Activated naive CD4-positive, alpha-beta T cell treated with anti-CD3 and anti-CD28 coated beads, Interleukin-2, amount 10 ng/mL, durations not matched to agents 7 days and 5 days (primary cell): Measurements from ENCODE around the gene SMAD3.

Experiments used
- CTCF ChIA-PET: fragments of 350-600 bp; sonication (Branson Sonifier 250); formaldehyde crosslinking; loops from one replicate; lab custom pipeline; 2021; ENCODE audit warnings: antibody characterized with exemption; lab: Charles Lee
- DNase-seq: peaks from one replicate; pipeline ENCODE4 v3.0.0-alpha.2; 2020
- H3K27ac Mint-ChIP-seq: one replicate; pipeline ENCODE4 v1.8.0; 2021; ENCODE audit warnings: mild to moderate bottlenecking, moderate library complexity, mixed read lengths
- H3K27me3 Mint-ChIP-seq: one replicate; pipeline ENCODE4 v1.8.0; 2021; ENCODE audit warnings: mild to moderate bottlenecking, mixed read lengths
- H3K36me3 Mint-ChIP-seq: one replicate; pipeline ENCODE4 v1.8.0; 2021; ENCODE audit warnings: mixed read lengths
- H3K4me1 Mint-ChIP-seq: one replicate; pipeline ENCODE4 v1.8.0; 2021; ENCODE audit warnings: mixed read lengths
- H3K4me3 Mint-ChIP-seq: one replicate; pipeline ENCODE4 v1.8.0; 2021; ENCODE audit warnings: mild to moderate bottlenecking, moderate library complexity, mixed read lengths
- H3K9me3 Mint-ChIP-seq: one replicate; pipeline ENCODE4 v1.8.0; 2021; ENCODE audit warnings: mixed read lengths

Gene SMAD3

GRCh38 chr15:67194171-67195114, 129.0 kb downstream of the SMAD3 start:
- CTCF ChIA-PET, result no interaction called here
- H3K9me3 Mint-ChIP-seq, result no peaks in the 10 kb centered on the region
- peaks cover 19% of the 10 kb centered on the region for H3K4me1 Mint-ChIP-seq
- H3K36me3 Mint-ChIP-seq, result peaks cover 71% of the 10 kb centered on the region
- H3K27ac Mint-ChIP-seq, result peak overlapping the region; percentile 37
- H3K27me3 Mint-ChIP-seq, result no peaks in the 10 kb centered on the region
- no peak for DNase-seq
- H3K4me3 Mint-ChIP-seq, result no peak overlapping the region

GRCh38 chr15:67195305-67195704, 129.9 kb downstream of the SMAD3 start:
- Mint-ChIP-seq H3K4me3 (no peak overlapping the region), H3K36me3 (peaks cover 70% of the 10 kb centered on the region), H3K4me1 (peaks cover 19% of the 10 kb centered on the region), H3K27ac (peak overlapping the region; percentile 12), H3K9me3 (no peaks in the 10 kb centered on the region), H3K27me3 (no peaks in the 10 kb centered on the region)
- CTCF ChIA-PET, result no interaction called here
- no peak for DNase-seq

- CTCF ChIA-PET, result no interaction called here
- H3K4me1 Mint-ChIP-seq, result peaks cover 19% of the 10 kb centered on the region
- DNase-seq, result no peak
- peak overlapping the region; percentile 69 for H3K27ac Mint-ChIP-seq
- no peak overlapping the region for H3K4me3 Mint-ChIP-seq
- no peaks in the 10 kb centered on the region for H3K9me3 Mint-ChIP-seq
- H3K27me3 Mint-ChIP-seq, result no peaks in the 10 kb centered on the region
- H3K36me3 Mint-ChIP-seq, result peaks cover 66% of the 10 kb centered on the region
Observed at GRCh38 chr15:67196222-67196621, 130.8 kb downstream of the SMAD3 start.

- no peaks in the 10 kb centered on the region for H3K9me3 Mint-ChIP-seq
- peak overlapping the region; percentile 69 for H3K27ac Mint-ChIP-seq
- no peak overlapping the region for H3K4me3 Mint-ChIP-seq
- no peak for DNase-seq
- CTCF ChIA-PET, result no interaction called here
- no peaks in the 10 kb centered on the region for H3K27me3 Mint-ChIP-seq
- peaks cover 19% of the 10 kb centered on the region for H3K4me1 Mint-ChIP-seq
- peaks cover 67% of the 10 kb centered on the region for H3K36me3 Mint-ChIP-seq
Observed at GRCh38 chr15:67196672-67197363, 131.4 kb downstream of the SMAD3 start.

- Mint-ChIP-seq H3K9me3 (no peaks in the 10 kb centered on the region), H3K4me1 (peaks cover 19% of the 10 kb centered on the region), H3K4me3 (no peak overlapping the region), H3K36me3 (peaks cover 66% of the 10 kb centered on the region), H3K27ac (peak overlapping the region; percentile 69), H3K27me3 (no peaks in the 10 kb centered on the region)
- no peak for DNase-seq
- CTCF ChIA-PET, result no interaction called here
Observed at GRCh38 chr15:67197364-67197695, 131.9 kb downstream of the SMAD3 start.

GRCh38 chr15:67198157-67198754, 132.9 kb downstream of the SMAD3 start:
- H3K9me3 Mint-ChIP-seq, result no peaks in the 10 kb centered on the region
- CTCF ChIA-PET, result no interaction called here
- peak; percentile 30 for DNase-seq
- H3K4me3 Mint-ChIP-seq, result no peak overlapping the region
- peaks cover 68% of the 10 kb centered on the region for H3K36me3 Mint-ChIP-seq
- peaks cover 19% of the 10 kb centered on the region for H3K4me1 Mint-ChIP-seq
- H3K27me3 Mint-ChIP-seq, result no peaks in the 10 kb centered on the region
- H3K27ac Mint-ChIP-seq, result peak overlapping the region; percentile 42

- Mint-ChIP-seq H3K9me3 (no peaks in the 10 kb centered on the region), H3K4me1 (peaks cover 19% of the 10 kb centered on the region), H3K36me3 (peaks cover 66% of the 10 kb centered on the region), H3K4me3 (no peak overlapping the region), H3K27ac (no peak overlapping the region), H3K27me3 (no peaks in the 10 kb centered on the region)
- CTCF ChIA-PET, result interaction anchor here (0.6 to 0.8 kb wide), 2 partner anchors 10 to 22 kb away, joined by 3 to 4 read pairs; no protein-coding TSS in a partner anchor
- DNase-seq, result no peak
Observed at GRCh38 chr15:67199391-67199790, 134.0 kb downstream of the SMAD3 start.

- no peak for DNase-seq
- Mint-ChIP-seq H3K36me3 (peaks cover 68% of the 10 kb centered on the region), H3K4me1 (peaks cover 19% of the 10 kb centered on the region), H3K9me3 (no peaks in the 10 kb centered on the region), H3K27me3 (no peaks in the 10 kb centered on the region), H3K27ac (no peak overlapping the region), H3K4me3 (no peak overlapping the region)
- CTCF ChIA-PET, result interaction anchor here (0.6 to 0.8 kb wide), 3 partner anchors 9 to 279 kb away, joined by 3 to 4 read pairs (median 3); no protein-coding TSS in a partner anchor
Observed at GRCh38 chr15:67199881-67200763, 134.7 kb downstream of the SMAD3 start.

GRCh38 chr15:67201136-67201535, 135.7 kb downstream of the SMAD3 start:
- peaks cover 69% of the 10 kb centered on the region for H3K36me3 Mint-ChIP-seq
- no peak overlapping the region for H3K27ac Mint-ChIP-seq
- CTCF ChIA-PET, result interaction anchor here (0.7 kb wide), 1 partner anchor 278 kb away, joined by 3 read pairs; no protein-coding TSS in a partner anchor
- H3K4me1 Mint-ChIP-seq, result peaks cover 19% of the 10 kb centered on the region
- no peaks in the 10 kb centered on the region for H3K9me3 Mint-ChIP-seq
- no peak overlapping the region for H3K4me3 Mint-ChIP-seq
- H3K27me3 Mint-ChIP-seq, result no peaks in the 10 kb centered on the region
- DNase-seq, result no peak

- Mint-ChIP-seq H3K4me3 (no peak overlapping the region), H3K27ac (no peak overlapping the region), H3K27me3 (no peaks in the 10 kb centered on the region), H3K4me1 (peaks cover 18% of the 10 kb centered on the region), H3K36me3 (peaks cover 64% of the 10 kb centered on the region), H3K9me3 (no peaks in the 10 kb centered on the region)
- DNase-seq, result no peak
- CTCF ChIA-PET, result interaction anchor here (1.2 kb wide), 1 partner anchor 256 kb away, joined by 3 read pairs; no protein-coding TSS in a partner anchor
Observed at GRCh38 chr15:67202091-67202490, 136.7 kb downstream of the SMAD3 start.

- CTCF ChIA-PET, result interaction anchor here (1.2 kb wide), 1 partner anchor 257 kb away, joined by 3 read pairs; no protein-coding TSS in a partner anchor
- H3K27me3 Mint-ChIP-seq, result no peaks in the 10 kb centered on the region
- no peak for DNase-seq
- peaks cover 64% of the 10 kb centered on the region for H3K36me3 Mint-ChIP-seq
- no peak overlapping the region for H3K4me3 Mint-ChIP-seq
- H3K9me3 Mint-ChIP-seq, result no peaks in the 10 kb centered on the region
- no peak overlapping the region for H3K27ac Mint-ChIP-seq
- H3K4me1 Mint-ChIP-seq, result peaks cover 9% of the 10 kb centered on the region
Observed at GRCh38 chr15:67202991-67203390, 137.6 kb downstream of the SMAD3 start.

- CTCF ChIA-PET, result no interaction called here
- no peak overlapping the region for H3K27ac Mint-ChIP-seq
- no peaks in the 10 kb centered on the region for H3K4me1 Mint-ChIP-seq
- no peaks in the 10 kb centered on the region for H3K9me3 Mint-ChIP-seq
- H3K36me3 Mint-ChIP-seq, result peaks cover 50% of the 10 kb centered on the region
- H3K27me3 Mint-ChIP-seq, result no peaks in the 10 kb centered on the region
- DNase-seq, result no peak
- H3K4me3 Mint-ChIP-seq, result no peak overlapping the region
Observed at GRCh38 chr15:67207555-67208207, 142.3 kb downstream of the SMAD3 start.

- Mint-ChIP-seq H3K27ac (no peak overlapping the region), H3K36me3 (peaks cover 44% of the 10 kb centered on the region), H3K27me3 (no peaks in the 10 kb centered on the region), H3K4me1 (no peaks in the 10 kb centered on the region), H3K4me3 (no peak overlapping the region), H3K9me3 (no peaks in the 10 kb centered on the region)
- no peak for DNase-seq
- CTCF ChIA-PET, result interaction anchor here (0.7 kb wide), 1 partner anchor 981 kb away, joined by 3 read pairs; no protein-coding TSS in a partner anchor
Observed at GRCh38 chr15:67208396-67208795, 143.0 kb downstream of the SMAD3 start.
